Measurements from ENCODE around the gene CNTNAP2.

The CNTNAP2 gene

DNA sequence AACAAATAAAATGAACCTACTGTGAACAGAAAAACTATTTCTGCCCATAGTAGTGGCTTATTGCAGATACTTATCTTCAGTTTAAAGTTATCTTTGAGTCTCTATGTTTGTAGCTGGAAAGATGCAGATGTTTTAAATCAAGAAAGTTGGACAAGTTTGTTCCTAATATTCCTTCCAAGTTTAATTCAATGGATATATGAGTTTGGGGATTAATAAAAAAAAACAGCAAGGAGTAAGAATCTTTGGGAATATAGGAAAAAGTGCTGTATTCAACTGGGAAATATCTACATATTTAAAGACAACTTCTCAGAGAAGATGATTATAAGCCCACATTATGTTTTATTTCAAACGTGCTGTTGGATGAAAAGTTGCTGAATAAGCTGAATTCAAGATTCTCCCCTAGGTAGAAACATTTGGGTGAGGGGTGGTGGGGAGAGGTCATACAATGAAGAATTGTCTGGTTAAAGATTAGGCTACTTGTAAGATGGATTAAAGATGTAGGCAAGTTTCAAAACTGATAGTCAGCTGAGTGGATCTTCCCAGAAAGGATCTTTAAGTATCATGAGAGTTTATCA lies 1135.2 kb downstream of the CNTNAP2 start:
- TF ChIP-seq, protein P1, sequence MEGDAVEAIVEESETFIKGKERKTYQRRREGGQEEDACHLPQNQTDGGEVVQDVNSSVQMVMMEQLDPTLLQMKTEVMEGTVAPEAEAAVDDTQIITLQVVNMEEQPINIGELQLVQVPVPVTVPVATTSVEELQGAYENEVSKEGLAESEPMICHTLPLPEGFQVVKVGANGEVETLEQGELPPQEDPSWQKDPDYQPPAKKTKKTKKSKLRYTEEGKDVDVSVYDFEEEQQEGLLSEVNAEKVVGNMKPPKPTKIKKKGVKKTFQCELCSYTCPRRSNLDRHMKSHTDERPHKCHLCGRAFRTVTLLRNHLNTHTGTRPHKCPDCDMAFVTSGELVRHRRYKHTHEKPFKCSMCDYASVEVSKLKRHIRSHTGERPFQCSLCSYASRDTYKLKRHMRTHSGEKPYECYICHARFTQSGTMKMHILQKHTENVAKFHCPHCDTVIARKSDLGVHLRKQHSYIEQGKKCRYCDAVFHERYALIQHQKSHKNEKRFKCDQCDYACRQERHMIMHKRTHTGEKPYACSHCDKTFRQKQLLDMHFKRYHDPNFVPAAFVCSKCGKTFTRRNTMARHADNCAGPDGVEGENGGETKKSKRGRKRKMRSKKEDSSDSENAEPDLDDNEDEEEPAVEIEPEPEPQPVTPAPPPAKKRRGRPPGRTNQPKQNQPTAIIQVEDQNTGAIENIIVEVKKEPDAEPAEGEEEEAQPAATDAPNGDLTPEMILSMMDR (IDR thresholded peaks at IDR 0.05; ENCODE audit: low read depth, low read length) = no peak
- no peak overlapping the region for H3K4me3 ChIP-seq (ENCODE audit: low read depth, low read length)

GRCh38 chr7:147261693-147262092 lies 1145.1 kb downstream of the CNTNAP2 start:
- H3K4me3 ChIP-seq (ENCODE audit: low read depth, low read length) = no peak overlapping the region
- TF ChIP-seq, protein P1 (IDR thresholded peaks at IDR 0.05; ENCODE audit: low read depth, low read length) = no peak

GRCh38 chr7:147265528-147265927 lies 1148.9 kb downstream of the CNTNAP2 start:
- TF ChIP-seq, protein P1 (IDR thresholded peaks at IDR 0.05; ENCODE audit: low read depth, low read length) = no peak
- no peak overlapping the region for H3K4me3 ChIP-seq (ENCODE audit: low read depth, low read length)

GRCh38 chr7:147276106-147276505 lies 1159.5 kb downstream of the CNTNAP2 start:
- H3K4me3 ChIP-seq (ENCODE audit: low read depth, low read length) = no peak overlapping the region
- TF ChIP-seq, protein P1 (IDR thresholded peaks at IDR 0.05; ENCODE audit: low read depth, low read length) = no peak

GRCh38 chr7:147276783-147277370 lies 1160.3 kb downstream of the CNTNAP2 start:
- H3K4me3 ChIP-seq (ENCODE audit: low read depth, low read length) = no peak overlapping the region
- TF ChIP-seq, protein P1 (IDR thresholded peaks at IDR 0.05; ENCODE audit: low read depth, low read length) = no peak

DNA sequence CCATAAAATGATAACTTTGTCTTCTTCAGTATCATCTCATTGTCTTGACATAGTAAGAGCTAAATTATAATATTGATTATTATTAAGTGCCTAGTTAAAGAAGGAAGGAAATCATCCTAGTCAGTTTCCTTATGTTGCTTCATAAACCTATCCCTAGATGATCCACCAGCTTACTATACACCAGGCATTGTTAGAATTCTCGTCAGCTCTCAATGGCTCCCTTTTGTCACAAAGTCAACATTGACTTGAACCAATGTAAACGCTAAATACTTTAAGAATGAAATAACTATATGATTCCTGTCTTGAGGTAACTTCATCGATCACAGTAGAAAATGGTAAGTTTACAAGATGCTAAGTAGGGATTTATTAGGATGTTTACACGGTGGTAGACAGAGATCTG lies 1162.9 kb downstream of the CNTNAP2 start:
- no peak overlapping the region for H3K4me3 ChIP-seq (ENCODE audit: low read depth, low read length)
- TF ChIP-seq, protein P1 (IDR thresholded peaks at IDR 0.05; ENCODE audit: low read depth, low read length) = no peak

- TF ChIP-seq, protein P1 (IDR thresholded peaks at IDR 0.05; ENCODE audit: low read depth, low read length) = no peak
- H3K4me3 ChIP-seq (ENCODE audit: low read depth, low read length) = no peak overlapping the region
These were observed 1163.4 kb downstream of the CNTNAP2 start for GRCh38 chr7:147279964-147280374.

Measured in WI38 (cell line).